ENCODE data around the gene TTLL8. TPM values are rescaled to one million over a fixed set of nuclear protein-coding genes. Genes with fewer than 3 reads are reported as not detected.

The TTLL8 gene
- polyA plus RNA-seq, 1 donor from 2014 or later, result not detected

DNA sequence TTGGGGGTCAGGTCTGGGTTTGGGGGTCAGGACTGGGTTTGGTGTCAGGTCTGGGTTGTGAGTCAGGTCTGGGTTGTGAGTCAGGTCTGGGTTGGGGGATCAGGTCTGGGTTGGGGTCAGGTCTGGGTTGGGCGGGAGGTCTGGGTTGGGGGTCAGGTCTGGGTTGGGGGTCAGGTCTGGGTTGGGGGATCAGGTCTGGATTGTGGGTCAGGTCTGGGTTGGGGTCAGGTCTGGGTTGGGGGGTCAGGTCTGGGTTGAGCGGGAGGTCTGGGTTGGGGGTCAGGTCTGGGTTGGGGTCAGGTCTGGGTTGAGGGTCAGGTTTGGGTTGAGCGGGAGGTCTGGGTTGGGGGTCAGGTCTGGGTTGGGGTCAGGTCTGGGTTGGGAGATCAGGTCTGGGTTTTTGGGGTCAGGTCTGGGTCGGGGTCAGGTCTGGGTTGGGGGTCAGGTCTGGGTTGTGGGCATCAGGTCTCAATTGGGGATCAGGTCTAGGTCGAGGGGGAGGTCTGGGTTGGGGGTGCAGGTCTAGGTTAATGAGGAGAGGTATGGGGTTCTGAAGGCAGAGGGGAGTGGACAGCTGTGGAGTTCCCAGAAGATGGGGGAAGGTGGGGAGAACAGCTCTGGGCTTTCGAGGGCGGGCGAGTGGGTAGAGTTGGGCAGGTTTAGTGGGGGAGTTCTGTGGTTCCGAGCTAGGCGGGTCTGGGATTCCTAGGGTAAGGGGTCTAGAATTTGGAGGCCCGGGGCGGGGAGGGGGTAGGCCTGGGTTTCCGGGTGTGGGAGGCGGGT lies 629 bp downstream of the TTLL8 start:
- Histone ChIP-seq H3K27me3 (ENCODE audit: insufficient read depth, low read depth, low read length) (peaks cover 17% of the 10 kb centered on the region), H3K4me3 (ENCODE audit: low read length) (no peak overlapping the region)

DNA sequence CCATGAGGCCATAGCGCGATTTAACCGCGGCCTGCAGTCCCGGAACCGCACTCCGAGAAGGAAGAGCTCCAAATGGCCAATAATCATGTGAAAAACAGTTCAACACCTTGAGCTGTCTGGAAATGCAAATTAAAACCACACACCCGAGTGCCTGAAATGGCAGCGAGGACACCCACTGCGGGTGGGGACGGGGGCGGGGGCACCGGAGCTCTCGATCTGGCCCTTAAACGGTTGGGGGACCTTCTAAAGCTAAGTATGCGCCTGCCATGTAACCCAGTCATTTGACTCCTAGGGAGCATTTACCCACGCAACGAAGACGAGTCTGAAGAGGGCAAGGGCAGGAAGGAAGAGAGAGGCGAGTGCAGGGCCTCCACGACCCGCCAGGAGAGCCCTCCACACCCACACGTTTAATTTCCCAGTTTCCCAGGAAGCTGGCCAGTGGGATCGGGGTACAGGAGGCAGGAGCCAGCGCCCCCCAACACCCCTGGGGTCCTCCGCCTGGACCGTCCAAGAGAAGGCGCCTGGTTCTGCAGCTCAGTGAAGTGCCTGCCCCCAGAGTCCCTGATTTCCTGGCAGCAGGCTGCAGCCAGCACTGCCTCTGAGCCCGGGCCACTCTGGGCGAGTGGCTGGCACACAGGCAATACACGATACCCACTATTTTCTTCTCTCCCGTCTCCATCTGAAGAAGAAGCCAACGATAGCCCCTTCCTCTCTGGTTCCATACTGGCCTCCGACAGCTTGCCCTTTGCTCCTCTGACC lies 1.7 kb downstream of the TTLL8 start:
- H2AFZ ChIP-seq (ENCODE audit: low read depth, low read length), result no peak overlapping the region
- H3K9ac ChIP-seq (ENCODE audit: low read length), result no peak overlapping the region
- H3K9me2 ChIP-seq (ENCODE audit: insufficient read depth, low read length), result no peaks in the 10 kb centered on the region
- H3K4me3 ChIP-seq (ENCODE audit: low read length), result no peak overlapping the region
- peaks cover 7% of the 10 kb centered on the region for H3K9me3 ChIP-seq (ENCODE audit: low read length)
- no peak overlapping the region for H3K4me2 ChIP-seq (ENCODE audit: low read length)
- H3K27ac ChIP-seq (ENCODE audit: low read length), result no peak overlapping the region
- peaks cover 17% of the 10 kb centered on the region for H3K27me3 ChIP-seq (ENCODE audit: insufficient read depth, low read depth, low read length)
- no peaks in the 10 kb centered on the region for H3K79me2 ChIP-seq (replicated peaks; ENCODE audit: insufficient read depth, low read length)
- no peaks in the 10 kb centered on the region for H3F3A ChIP-seq (ENCODE audit: insufficient read depth, low read length, poor library complexity, severe bottlenecking)
- no peaks in the 10 kb centered on the region for H3K36me3 ChIP-seq (ENCODE audit: insufficient read depth, low read length)
- H4K20me1 ChIP-seq (ENCODE audit: insufficient read depth), result no peaks in the 10 kb centered on the region
- TF ChIP-seq, protein P1, sequence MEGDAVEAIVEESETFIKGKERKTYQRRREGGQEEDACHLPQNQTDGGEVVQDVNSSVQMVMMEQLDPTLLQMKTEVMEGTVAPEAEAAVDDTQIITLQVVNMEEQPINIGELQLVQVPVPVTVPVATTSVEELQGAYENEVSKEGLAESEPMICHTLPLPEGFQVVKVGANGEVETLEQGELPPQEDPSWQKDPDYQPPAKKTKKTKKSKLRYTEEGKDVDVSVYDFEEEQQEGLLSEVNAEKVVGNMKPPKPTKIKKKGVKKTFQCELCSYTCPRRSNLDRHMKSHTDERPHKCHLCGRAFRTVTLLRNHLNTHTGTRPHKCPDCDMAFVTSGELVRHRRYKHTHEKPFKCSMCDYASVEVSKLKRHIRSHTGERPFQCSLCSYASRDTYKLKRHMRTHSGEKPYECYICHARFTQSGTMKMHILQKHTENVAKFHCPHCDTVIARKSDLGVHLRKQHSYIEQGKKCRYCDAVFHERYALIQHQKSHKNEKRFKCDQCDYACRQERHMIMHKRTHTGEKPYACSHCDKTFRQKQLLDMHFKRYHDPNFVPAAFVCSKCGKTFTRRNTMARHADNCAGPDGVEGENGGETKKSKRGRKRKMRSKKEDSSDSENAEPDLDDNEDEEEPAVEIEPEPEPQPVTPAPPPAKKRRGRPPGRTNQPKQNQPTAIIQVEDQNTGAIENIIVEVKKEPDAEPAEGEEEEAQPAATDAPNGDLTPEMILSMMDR (IDR thresholded peaks at IDR 0.05; ENCODE audit: poor library complexity, severe bottlenecking), result no peak
- TF ChIP-seq TAF1 (IDR thresholded peaks at IDR 0.05; ENCODE audit: low read depth) (no peak), EZH2 (IDR thresholded peaks at IDR 0.05; ENCODE audit: borderline replicate concordance, insufficient read depth, low read length, poor library complexity, severe bottlenecking) (no peak), SMC3 (conservative IDR thresholded peaks at IDR 0.05; ENCODE audit: poor library complexity) (no peak), EP300 (conservative IDR thresholded peaks at IDR 0.05; ENCODE audit: poor library complexity, severe bottlenecking) (no peak), MXI1 (conservative IDR thresholded peaks at IDR 0.05; ENCODE audit: poor library complexity, severe bottlenecking) (no peak)
- TF ChIP-seq, protein P2, sequence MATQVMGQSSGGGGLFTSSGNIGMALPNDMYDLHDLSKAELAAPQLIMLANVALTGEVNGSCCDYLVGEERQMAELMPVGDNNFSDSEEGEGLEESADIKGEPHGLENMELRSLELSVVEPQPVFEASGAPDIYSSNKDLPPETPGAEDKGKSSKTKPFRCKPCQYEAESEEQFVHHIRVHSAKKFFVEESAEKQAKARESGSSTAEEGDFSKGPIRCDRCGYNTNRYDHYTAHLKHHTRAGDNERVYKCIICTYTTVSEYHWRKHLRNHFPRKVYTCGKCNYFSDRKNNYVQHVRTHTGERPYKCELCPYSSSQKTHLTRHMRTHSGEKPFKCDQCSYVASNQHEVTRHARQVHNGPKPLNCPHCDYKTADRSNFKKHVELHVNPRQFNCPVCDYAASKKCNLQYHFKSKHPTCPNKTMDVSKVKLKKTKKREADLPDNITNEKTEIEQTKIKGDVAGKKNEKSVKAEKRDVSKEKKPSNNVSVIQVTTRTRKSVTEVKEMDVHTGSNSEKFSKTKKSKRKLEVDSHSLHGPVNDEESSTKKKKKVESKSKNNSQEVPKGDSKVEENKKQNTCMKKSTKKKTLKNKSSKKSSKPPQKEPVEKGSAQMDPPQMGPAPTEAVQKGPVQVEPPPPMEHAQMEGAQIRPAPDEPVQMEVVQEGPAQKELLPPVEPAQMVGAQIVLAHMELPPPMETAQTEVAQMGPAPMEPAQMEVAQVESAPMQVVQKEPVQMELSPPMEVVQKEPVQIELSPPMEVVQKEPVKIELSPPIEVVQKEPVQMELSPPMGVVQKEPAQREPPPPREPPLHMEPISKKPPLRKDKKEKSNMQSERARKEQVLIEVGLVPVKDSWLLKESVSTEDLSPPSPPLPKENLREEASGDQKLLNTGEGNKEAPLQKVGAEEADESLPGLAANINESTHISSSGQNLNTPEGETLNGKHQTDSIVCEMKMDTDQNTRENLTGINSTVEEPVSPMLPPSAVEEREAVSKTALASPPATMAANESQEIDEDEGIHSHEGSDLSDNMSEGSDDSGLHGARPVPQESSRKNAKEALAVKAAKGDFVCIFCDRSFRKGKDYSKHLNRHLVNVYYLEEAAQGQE (IDR thresholded peaks at IDR 0.05; ENCODE audit: borderline replicate concordance), result no peak

More for the DNA sequence above, 629 bp downstream of the TTLL8 start:
- no peak overlapping the region for H3K4me2 ChIP-seq (ENCODE audit: low read length)
- no peak for TF ChIP-seq RAD21 (conservative IDR thresholded peaks at IDR 0.05)
- no peak for TF ChIP-seq EP300 (conservative IDR thresholded peaks at IDR 0.05; ENCODE audit: poor library complexity, severe bottlenecking)
- no peak for TF ChIP-seq MXI1 (conservative IDR thresholded peaks at IDR 0.05; ENCODE audit: poor library complexity, severe bottlenecking)
- TF ChIP-seq POLR2AphosphoS5 (IDR thresholded peaks at IDR 0.05), result no peak
- no peak for TF ChIP-seq TAF1 (IDR thresholded peaks at IDR 0.05; ENCODE audit: low read depth)
- TF ChIP-seq EZH2 (IDR thresholded peaks at IDR 0.05; ENCODE audit: borderline replicate concordance, insufficient read depth, low read length, poor library complexity, severe bottlenecking), result no peak
- TF ChIP-seq, protein P1 (IDR thresholded peaks at IDR 0.05; ENCODE audit: poor library complexity, severe bottlenecking), result no peak
- TF ChIP-seq, protein P2 (IDR thresholded peaks at IDR 0.05; ENCODE audit: borderline replicate concordance), result no peak
- TF ChIP-seq SMC3 (conservative IDR thresholded peaks at IDR 0.05; ENCODE audit: poor library complexity), result no peak
- H3F3A ChIP-seq (ENCODE audit: insufficient read depth, low read length, poor library complexity, severe bottlenecking), result no peaks in the 10 kb centered on the region
- no peaks in the 10 kb centered on the region for H3K36me3 ChIP-seq (ENCODE audit: insufficient read depth, low read length)
- no peak overlapping the region for H2AFZ ChIP-seq (ENCODE audit: low read depth, low read length)
- no peaks in the 10 kb centered on the region for H4K20me1 ChIP-seq (ENCODE audit: insufficient read depth)
- H3K79me2 ChIP-seq (replicated peaks; ENCODE audit: insufficient read depth, low read length), result no peaks in the 10 kb centered on the region
- H3K9me3 ChIP-seq (ENCODE audit: low read length), result peaks cover 7% of the 10 kb centered on the region
- H3K9ac ChIP-seq (ENCODE audit: low read length), result no peak overlapping the region
- H3K27ac ChIP-seq (ENCODE audit: low read length), result no peak overlapping the region
- H3K9me2 ChIP-seq (ENCODE audit: insufficient read depth, low read length), result no peaks in the 10 kb centered on the region
